A673 (cell line): Measurements from ENCODE around the gene TTC19. TPM values are rescaled to one million over a fixed set of nuclear protein-coding genes. Genes with fewer than 3 reads are reported as not detected.

Source experiments
- BruUV-seq: library from RNA; stranded (reverse); fragments of 400-500 nt; replicated peaks from 2 replicates; lab custom pipeline; 2021; lab: Mats Ljungman, UMichigan
- CTCF ChIA-PET: fragments of 300-600 bp; sonication (Branson Sonifier 250); formaldehyde crosslinking; loops from one replicate; lab custom pipeline; 2022; ENCODE audit warnings: antibody characterized with exemption; lab: Charles Lee
- POLR2A ChIA-PET: fragments of 300-600 bp; sonication (Branson Sonifier 250); formaldehyde crosslinking; loops from one replicate; lab custom pipeline; 2022; ENCODE audit warnings: antibody characterized with exemption; ENCODE audit not compliant: low non-redundant PET; lab: Charles Lee
- DNase-seq: peaks from one replicate; pipeline ENCODE4 v3.0.0-alpha.2; 2015; ENCODE audit warnings: low spot score
- H3K27ac ChIP-seq: fragments of 200-600 bp; sonication (generic); 2 replicates; pipeline ENCODE4 v1.5.1; 2016; ENCODE audit warnings: mixed run types, low read depth, mild to moderate bottlenecking, mixed read lengths, antibody characterized with exemption, low read length; ENCODE audit not compliant: poor library complexity, severe bottlenecking
- H3K27me3 ChIP-seq: fragments of 200-600 bp; sonication (generic); replicated peaks from 2 replicates; pipeline ENCODE4 v1.6.1; 2017; ENCODE audit warnings: mixed run types, low read depth, mild to moderate bottlenecking, mixed read lengths, antibody characterized with exemption, low read length; ENCODE audit not compliant: insufficient read depth, poor library complexity
- H3K36me3 ChIP-seq: fragments of 200-600 bp; sonication (generic); 2 replicates; pipeline ENCODE4 v1.6.1; 2016; ENCODE audit warnings: mixed run types, mild to moderate bottlenecking, mixed read lengths, antibody characterized with exemption, low read length; ENCODE audit not compliant: insufficient read depth, poor library complexity, severe bottlenecking
- H3K4me1 ChIP-seq: fragments of 200-600 bp; sonication (generic); 2 replicates; pipeline ENCODE4 v1.6.1; 2017; ENCODE audit warnings: mixed run types, mild to moderate bottlenecking, mixed read lengths, antibody characterized with exemption, low read length; ENCODE audit not compliant: insufficient read depth, poor library complexity, severe bottlenecking
- H3K4me3 ChIP-seq: fragments of 200-600 bp; sonication (generic); 2 replicates; pipeline ENCODE4 v1.5.1; 2016; ENCODE audit warnings: low read depth, mixed run types, mild to moderate bottlenecking, mixed read lengths, low read length; ENCODE audit not compliant: poor library complexity, severe bottlenecking
- H3K9me3 ChIP-seq: fragments of 200-600 bp; sonication (generic); 2 replicates; pipeline ENCODE4 v1.6.1; 2016; ENCODE audit warnings: mixed run types, low read depth, mild to moderate bottlenecking, mixed read lengths, antibody characterized with exemption, low read length; ENCODE audit not compliant: poor library complexity, severe bottlenecking
- CTCF ChIP-seq: fragments of 300-800, 200-600 bp; sonication (generic); conservative IDR thresholded peaks from 2 replicates; pipeline ENCODE4 v1.5.1; 2017; ENCODE audit warnings: low read depth, mild to moderate bottlenecking, antibody characterized with exemption, low read length, moderate library complexity, mixed read lengths
- EZH2 ChIP-seq: fragments of 200-600 bp; sonication (generic); IDR thresholded peaks from 2 replicates; pipeline ENCODE4 v1.6.1; 2017; ENCODE audit warnings: borderline replicate concordance, low read depth, mild to moderate bottlenecking, mixed read lengths, antibody characterized with exemption, low read length; ENCODE audit not compliant: poor library complexity, severe bottlenecking
- intact Hi-C: fragments of 100-400 bp; cut with micrococcal nuclease; formaldehyde crosslinking; loops from one replicate; pipeline ENCODE4 v1.10.0; 2022; ENCODE audit not compliant: unreplicated experiment
- total RNA-seq: library from RNA; stranded (reverse); gene quantifications from 2 replicates; pipeline ENCODE4 v1.2.3, GENCODE V29; 2021

The TTC19 gene
- total RNA-seq, 1 experiment from 2014 or later: 44.5 TPM

GRCh38 chr17:16037636-16038035 lies 38.0 kb downstream of the TTC19 start:
- BruUV-seq: no TSS peak

GRCh38 chr17:16040710-16041251 lies 41.2 kb downstream of the TTC19 start:
- no peak overlapping the region for H3K27ac ChIP-seq
- no TSS peak for BruUV-seq
- H3K4me3 ChIP-seq: no peak overlapping the region
- POLR2A ChIA-PET: no interaction called here
- TF ChIP-seq EZH2: no peak
- TF ChIP-seq CTCF: no peak
- DNase-seq: no peak
- no peaks in the 10 kb centered on the region for H3K4me1 ChIP-seq
- intact Hi-C loops: no loop called here
- H3K9me3 ChIP-seq: no peaks in the 10 kb centered on the region
- peaks cover 64% of the 10 kb centered on the region for H3K36me3 ChIP-seq
- H3K27me3 ChIP-seq: no peaks in the 10 kb centered on the region
- CTCF ChIA-PET: no interaction called here

More at GRCh38 chr17:16037636-16038035, 38.0 kb downstream of the TTC19 start:
- TF ChIP-seq EZH2 (no peak), CTCF (no peak)
- H3K4me3 ChIP-seq: no peak overlapping the region
- H3K27ac ChIP-seq: peak overlapping the region; percentile 10
- H3K9me3 ChIP-seq: no peaks in the 10 kb centered on the region
- no peak for DNase-seq
- no peaks in the 10 kb centered on the region for H3K4me1 ChIP-seq
- intact Hi-C loops: no loop called here
- H3K36me3 ChIP-seq: peaks cover 73% of the 10 kb centered on the region
- POLR2A ChIA-PET: no interaction called here
- H3K27me3 ChIP-seq: no peaks in the 10 kb centered on the region
- CTCF ChIA-PET: no interaction called here

- intact Hi-C loops: no loop called here
- TF ChIP-seq EZH2 (no peak), CTCF (no peak)
- Histone ChIP-seq H3K27ac (no peak overlapping the region), H3K27me3 (no peaks in the 10 kb centered on the region), H3K4me3 (no peak overlapping the region), H3K9me3 (no peaks in the 10 kb centered on the region), H3K4me1 (no peaks in the 10 kb centered on the region), H3K36me3 (peaks cover 62% of the 10 kb centered on the region)
- ChIA-PET POLR2A (no interaction called here), CTCF (no interaction called here)
- no TSS peak for BruUV-seq
- no peak for DNase-seq
These were observed 44.9 kb downstream of the TTC19 start for GRCh38 chr17:16044487-16044886.
